DOHH2 (cell line): ENCODE data around the gene MAP1LC3A.

Source experiments
- H3F3A ChIP-seq: fragments of 200-600 bp; sonication (generic), shearing (Covaris generic); 2 replicates; pipeline ENCODE4 v1.6.0; 2016; ENCODE audit warnings: antibody characterized with exemption, mild to moderate bottlenecking; ENCODE audit not compliant: control insufficient read depth, insufficient read depth
- H3K27ac ChIP-seq: fragments of 200-600 bp; sonication (generic); 2 replicates; pipeline ENCODE4 v1.5.1; 2014; ENCODE audit warnings: low read depth, mild to moderate bottlenecking, low read length, moderate library complexity
- H3K27me3 ChIP-seq: fragments of 200-600 bp; sonication (generic); 2 replicates; pipeline ENCODE4 v1.6.1; 2014; ENCODE audit warnings: mild to moderate bottlenecking, low read length, mixed read lengths; ENCODE audit not compliant: control insufficient read depth
- H3K36me3 ChIP-seq: fragments of 200-600 bp; sonication (generic); 2 replicates; pipeline ENCODE4 v1.6.1; 2014; ENCODE audit warnings: mild to moderate bottlenecking, low read length, moderate library complexity, mixed read lengths; ENCODE audit not compliant: control insufficient read depth
- H3K4me1 ChIP-seq: fragments of 200-600 bp; sonication (generic); 2 replicates; pipeline ENCODE4 v1.6.1; 2014; ENCODE audit warnings: mild to moderate bottlenecking, low read length, mixed read lengths; ENCODE audit not compliant: control insufficient read depth
- H3K4me2 ChIP-seq: fragments of 200-600 bp; sonication (generic); 2 replicates; pipeline ENCODE4 v1.6.0; 2014; ENCODE audit warnings: mild to moderate bottlenecking, low read length, moderate library complexity
- H3K4me3 ChIP-seq: fragments of 200-600 bp; sonication (generic); 2 replicates; pipeline ENCODE4 v1.5.1; 2014; ENCODE audit warnings: mild to moderate bottlenecking, low read length, mixed read lengths
- H3K79me2 ChIP-seq: fragments of 200-600 bp; sonication (generic); 2 replicates; pipeline ENCODE4 v1.6.1; 2014; ENCODE audit warnings: mild to moderate bottlenecking, low read length, mixed read lengths; ENCODE audit not compliant: control insufficient read depth
- H3K9me2 ChIP-seq: fragments of 200-600 bp; sonication (generic); replicated peaks from 2 replicates; pipeline ENCODE4 v1.6.1; 2014; ENCODE audit warnings: mild to moderate bottlenecking, low read length, mixed read lengths; ENCODE audit not compliant: control insufficient read depth
- H3K9me3 ChIP-seq: fragments of 200-600 bp; sonication (generic); 2 replicates; pipeline ENCODE4 v1.6.1; 2014; ENCODE audit warnings: antibody characterized with exemption, low read length, mixed read lengths; ENCODE audit not compliant: control insufficient read depth, insufficient read depth
- H4K20me1 ChIP-seq: fragments of 200-600 bp; sonication (generic); 2 replicates; pipeline ENCODE4 v1.6.0; 2014; ENCODE audit warnings: low read depth, mild to moderate bottlenecking, antibody characterized with exemption, low read length, moderate library complexity; ENCODE audit not compliant: control insufficient read depth, insufficient read depth
- CTCF ChIP-seq: fragments of 200-600 bp; sonication (generic); IDR thresholded peaks from one replicate; pipeline ENCODE4 v1.5.1; 2014; ENCODE audit warnings: antibody characterized with exemption, mild to moderate bottlenecking, low read depth, low read length; ENCODE audit not compliant: poor library complexity, severe bottlenecking
- EZH2phosphoT487 ChIP-seq: fragments of 200-600 bp; sonication (generic); IDR thresholded peaks from 2 replicates; pipeline ENCODE4 v1.6.1; 2017; ENCODE audit warnings: borderline replicate concordance, mild to moderate bottlenecking, antibody characterized with exemption, low read length, moderate library complexity, mixed read lengths

The MAP1LC3A gene

GRCh38 chr20:34534391-34535165 lies 23.9 kb upstream of the MAP1LC3A start:
- H3K4me2 ChIP-seq = no peak overlapping the region
- H3K4me3 ChIP-seq = no peak overlapping the region
- H3K4me1 ChIP-seq = no peaks in the 10 kb centered on the region
- H3K9me3 ChIP-seq = no peaks in the 10 kb centered on the region
- H3K27ac ChIP-seq = no peak overlapping the region
- no peaks in the 10 kb centered on the region for H3F3A ChIP-seq
- H4K20me1 ChIP-seq = no peaks in the 10 kb centered on the region
- H3K36me3 ChIP-seq = peaks cover 55% of the 10 kb centered on the region
- TF ChIP-seq CTCF = no peak
- no peak for TF ChIP-seq EZH2phosphoT487
- no peaks in the 10 kb centered on the region for H3K9me2 ChIP-seq
- no peaks in the 10 kb centered on the region for H3K27me3 ChIP-seq
- H3K79me2 ChIP-seq = no peaks in the 10 kb centered on the region

GRCh38 chr20:34535301-34535840 lies 23.1 kb upstream of the MAP1LC3A start:
- Histone ChIP-seq H3K36me3 (peaks cover 47% of the 10 kb centered on the region), H3K4me3 (no peak overlapping the region), H3K9me2 (no peaks in the 10 kb centered on the region), H4K20me1 (no peaks in the 10 kb centered on the region), H3K9me3 (no peaks in the 10 kb centered on the region), H3K27me3 (no peaks in the 10 kb centered on the region), H3K4me2 (no peak overlapping the region), H3K27ac (no peak overlapping the region), H3K4me1 (no peaks in the 10 kb centered on the region), H3F3A (no peaks in the 10 kb centered on the region), H3K79me2 (no peaks in the 10 kb centered on the region)
- TF ChIP-seq EZH2phosphoT487 (no peak), CTCF (no peak)

GRCh38 chr20:34535857-34536256 lies 22.7 kb upstream of the MAP1LC3A start:
- Histone ChIP-seq H3K9me2 (no peaks in the 10 kb centered on the region), H3K27me3 (no peaks in the 10 kb centered on the region), H3K4me3 (no peak overlapping the region), H3K36me3 (peaks cover 46% of the 10 kb centered on the region), H3K79me2 (no peaks in the 10 kb centered on the region), H3F3A (no peaks in the 10 kb centered on the region), H3K4me1 (no peaks in the 10 kb centered on the region), H3K9me3 (no peaks in the 10 kb centered on the region), H3K4me2 (no peak overlapping the region), H3K27ac (no peak overlapping the region), H4K20me1 (no peaks in the 10 kb centered on the region)
- TF ChIP-seq CTCF (no peak), EZH2phosphoT487 (no peak)
